Measurements from ENCODE around the gene MYO1G. TPM values are rescaled to one million over a fixed set of nuclear protein-coding genes. Genes with fewer than 3 reads are reported as not detected.

The MYO1G gene
- total RNA-seq, 1 experiment from 2014 or later, result 0.46 TPM

DNA sequence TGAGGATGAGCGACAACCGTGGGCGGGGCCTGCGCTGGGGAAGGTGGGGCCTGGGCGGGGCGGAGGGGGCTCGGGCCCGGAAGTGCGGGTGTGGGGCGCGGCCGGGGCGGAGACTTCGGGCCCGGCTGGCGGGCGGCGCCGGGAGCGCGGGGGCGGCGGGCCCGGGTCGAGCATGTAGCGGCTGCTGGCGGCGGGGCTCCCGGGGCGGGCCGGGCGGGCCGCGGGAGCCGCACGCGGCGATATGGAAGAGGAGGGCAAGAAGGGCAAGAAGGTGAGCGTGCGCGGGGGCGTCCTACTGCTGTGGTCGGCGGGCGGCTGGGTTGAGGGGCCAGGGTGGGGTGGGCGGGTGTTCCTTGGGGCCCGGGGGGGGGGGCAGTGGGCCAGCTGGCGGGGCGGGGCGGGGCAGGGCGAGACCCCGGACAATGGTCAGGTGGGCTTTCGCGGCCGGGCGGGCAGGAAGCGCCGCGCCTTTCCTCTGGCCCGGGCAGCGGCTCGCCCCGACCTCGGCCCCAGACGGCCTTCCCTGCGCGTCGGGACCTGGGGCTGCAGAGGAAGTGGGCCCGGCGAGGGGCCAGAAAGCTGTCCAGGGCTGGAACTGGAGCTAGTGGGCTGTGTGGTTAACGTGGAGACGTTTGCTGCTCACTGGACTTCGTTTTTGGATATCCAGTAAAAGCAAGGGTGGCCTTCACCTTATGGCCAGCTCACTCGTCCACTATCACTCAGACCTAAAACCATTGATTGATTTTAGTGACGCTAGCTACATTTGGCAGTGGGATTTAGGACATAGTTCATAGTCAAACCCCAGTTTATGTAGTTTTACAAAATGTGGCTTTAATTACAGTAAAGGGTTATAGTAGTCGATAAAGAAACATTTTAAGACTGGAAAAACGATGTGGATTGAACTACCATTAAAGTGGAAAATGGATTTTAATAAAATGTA lies 21.5 kb upstream of the MYO1G start, which contains the start of gene CCM2:
TSS of gene CCM2 (plus strand) at position 109 of the 940 bp plus-strand sequence. CDS start at position 242, 133 bp downstream.
- peak within 1 kb of the TSS; percentile 93 for H3K4me3 Mint-ChIP-seq
- ChIA-PET CTCF (interaction anchor here (0.6 to 3.5 kb wide), 27 partner anchors 10 to 425 kb away, joined by 3 to 27 read pairs (median 4); partner anchors contain the start of gene H2AZ2), POLR2A (interaction anchor here (0.7 to 1.9 kb wide), 6 partner anchors 14 to 202 kb away, joined by 3 to 6 read pairs (median 3); partner anchors contain the start of gene H2AZ2)
- H3K36me3 Mint-ChIP-seq, result no peaks in the 10 kb centered on the region
- DNase-seq (ENCODE audit: low spot score) (peak; percentile 47), ATAC-seq (peak; percentile 1)
- H3K9me3 Mint-ChIP-seq, result no peaks in the 10 kb centered on the region
- peaks cover 13% of the 10 kb centered on the region for H3K4me1 Mint-ChIP-seq
- H3K27ac Mint-ChIP-seq, result peak within 1 kb of the TSS; percentile 100
- TF ChIP-seq GTF2I (CRISPR knock-in tag; conservative IDR thresholded peaks at IDR 0.05), result no peak
- no peak for TF ChIP-seq ZNF317 (CRISPR knock-in tag; IDR thresholded peaks at IDR 0.05; ENCODE audit: borderline replicate concordance, low read depth)
- no peak for TF ChIP-seq ESRRA (CRISPR knock-in tag; IDR thresholded peaks at IDR 0.05; ENCODE audit: borderline replicate concordance)
- no peak for TF ChIP-seq ATF2 (CRISPR knock-in tag; IDR thresholded peaks at IDR 0.05; ENCODE audit: borderline replicate concordance, low read depth)
- TF ChIP-seq, protein P1, sequence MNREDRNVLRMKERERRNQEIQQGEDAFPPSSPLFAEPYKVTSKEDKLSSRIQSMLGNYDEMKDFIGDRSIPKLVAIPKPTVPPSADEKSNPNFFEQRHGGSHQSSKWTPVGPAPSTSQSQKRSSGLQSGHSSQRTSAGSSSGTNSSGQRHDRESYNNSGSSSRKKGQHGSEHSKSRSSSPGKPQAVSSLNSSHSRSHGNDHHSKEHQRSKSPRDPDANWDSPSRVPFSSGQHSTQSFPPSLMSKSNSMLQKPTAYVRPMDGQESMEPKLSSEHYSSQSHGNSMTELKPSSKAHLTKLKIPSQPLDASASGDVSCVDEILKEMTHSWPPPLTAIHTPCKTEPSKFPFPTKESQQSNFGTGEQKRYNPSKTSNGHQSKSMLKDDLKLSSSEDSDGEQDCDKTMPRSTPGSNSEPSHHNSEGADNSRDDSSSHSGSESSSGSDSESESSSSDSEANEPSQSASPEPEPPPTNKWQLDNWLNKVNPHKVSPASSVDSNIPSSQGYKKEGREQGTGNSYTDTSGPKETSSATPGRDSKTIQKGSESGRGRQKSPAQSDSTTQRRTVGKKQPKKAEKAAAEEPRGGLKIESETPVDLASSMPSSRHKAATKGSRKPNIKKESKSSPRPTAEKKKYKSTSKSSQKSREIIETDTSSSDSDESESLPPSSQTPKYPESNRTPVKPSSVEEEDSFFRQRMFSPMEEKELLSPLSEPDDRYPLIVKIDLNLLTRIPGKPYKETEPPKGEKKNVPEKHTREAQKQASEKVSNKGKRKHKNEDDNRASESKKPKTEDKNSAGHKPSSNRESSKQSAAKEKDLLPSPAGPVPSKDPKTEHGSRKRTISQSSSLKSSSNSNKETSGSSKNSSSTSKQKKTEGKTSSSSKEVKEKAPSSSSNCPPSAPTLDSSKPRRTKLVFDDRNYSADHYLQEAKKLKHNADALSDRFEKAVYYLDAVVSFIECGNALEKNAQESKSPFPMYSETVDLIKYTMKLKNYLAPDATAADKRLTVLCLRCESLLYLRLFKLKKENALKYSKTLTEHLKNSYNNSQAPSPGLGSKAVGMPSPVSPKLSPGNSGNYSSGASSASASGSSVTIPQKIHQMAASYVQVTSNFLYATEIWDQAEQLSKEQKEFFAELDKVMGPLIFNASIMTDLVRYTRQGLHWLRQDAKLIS (CRISPR knock-in tag; IDR thresholded peaks at IDR 0.05; ENCODE audit: borderline replicate concordance), result no peak
- TF ChIP-seq OVOL2 (CRISPR knock-in tag; IDR thresholded peaks at IDR 0.05; ENCODE audit: borderline replicate concordance), result no peak
- TF ChIP-seq SP1 (CRISPR knock-in tag; conservative IDR thresholded peaks at IDR 0.05), result peak; percentile 7; the same call in 1 of the 2 replicates
- TF ChIP-seq, protein P2, sequence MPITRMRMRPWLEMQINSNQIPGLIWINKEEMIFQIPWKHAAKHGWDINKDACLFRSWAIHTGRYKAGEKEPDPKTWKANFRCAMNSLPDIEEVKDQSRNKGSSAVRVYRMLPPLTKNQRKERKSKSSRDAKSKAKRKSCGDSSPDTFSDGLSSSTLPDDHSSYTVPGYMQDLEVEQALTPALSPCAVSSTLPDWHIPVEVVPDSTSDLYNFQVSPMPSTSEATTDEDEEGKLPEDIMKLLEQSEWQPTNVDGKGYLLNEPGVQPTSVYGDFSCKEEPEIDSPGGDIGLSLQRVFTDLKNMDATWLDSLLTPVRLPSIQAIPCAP (CRISPR knock-in tag; IDR thresholded peaks at IDR 0.05), result no peak
- 0 out of 2 replicates have a peak, but pooled peaks have one; percentile 24 for TF ChIP-seq GABPB1 (CRISPR knock-in tag; IDR thresholded peaks at IDR 0.05)
- TF ChIP-seq ZNF423 (CRISPR knock-in tag; IDR thresholded peaks at IDR 0.05), result no peak
- TF ChIP-seq, protein P3, sequence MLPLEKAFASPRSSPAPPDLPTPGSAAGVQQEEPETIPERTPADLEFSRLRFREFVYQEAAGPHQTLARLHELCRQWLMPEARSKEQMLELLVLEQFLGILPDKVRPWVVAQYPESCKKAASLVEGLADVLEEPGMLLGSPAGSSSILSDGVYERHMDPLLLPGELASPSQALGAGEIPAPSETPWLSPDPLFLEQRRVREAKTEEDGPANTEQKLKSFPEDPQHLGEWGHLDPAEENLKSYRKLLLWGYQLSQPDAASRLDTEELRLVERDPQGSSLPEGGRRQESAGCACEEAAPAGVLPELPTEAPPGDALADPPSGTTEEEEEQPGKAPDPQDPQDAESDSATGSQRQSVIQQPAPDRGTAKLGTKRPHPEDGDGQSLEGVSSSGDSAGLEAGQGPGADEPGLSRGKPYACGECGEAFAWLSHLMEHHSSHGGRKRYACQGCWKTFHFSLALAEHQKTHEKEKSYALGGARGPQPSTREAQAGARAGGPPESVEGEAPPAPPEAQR (CRISPR knock-in tag; IDR thresholded peaks at IDR 0.05), result no peak
- TF ChIP-seq STAT6 (CRISPR knock-in tag; conservative IDR thresholded peaks at IDR 0.05; ENCODE audit: low read depth), result no peak
- no peak for TF ChIP-seq E2F5 (CRISPR knock-in tag; IDR thresholded peaks at IDR 0.05)
- no peak for TF ChIP-seq FOXK1 (CRISPR knock-in tag; IDR thresholded peaks at IDR 0.05)
- no peak for TF ChIP-seq MAX (CRISPR knock-in tag; IDR thresholded peaks at IDR 0.05)
- TF ChIP-seq, protein P4, sequence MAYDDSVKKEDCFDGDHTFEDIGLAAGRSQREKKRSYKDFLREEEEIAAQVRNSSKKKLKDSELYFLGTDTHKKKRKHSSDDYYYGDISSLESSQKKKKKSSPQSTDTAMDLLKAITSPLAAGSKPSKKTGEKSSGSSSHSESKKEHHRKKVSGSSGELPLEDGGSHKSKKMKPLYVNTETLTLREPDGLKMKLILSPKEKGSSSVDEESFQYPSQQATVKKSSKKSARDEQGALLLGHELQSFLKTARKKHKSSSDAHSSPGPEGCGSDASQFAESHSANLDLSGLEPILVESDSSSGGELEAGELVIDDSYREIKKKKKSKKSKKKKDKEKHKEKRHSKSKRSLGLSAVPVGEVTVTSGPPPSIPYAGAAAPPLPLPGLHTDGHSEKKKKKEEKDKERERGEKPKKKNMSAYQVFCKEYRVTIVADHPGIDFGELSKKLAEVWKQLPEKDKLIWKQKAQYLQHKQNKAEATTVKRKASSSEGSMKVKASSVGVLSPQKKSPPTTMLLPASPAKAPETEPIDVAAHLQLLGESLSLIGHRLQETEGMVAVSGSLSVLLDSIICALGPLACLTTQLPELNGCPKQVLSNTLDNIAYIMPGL (CRISPR knock-in tag; IDR thresholded peaks at IDR 0.05), result no peak
- no peak for TF ChIP-seq CREM (CRISPR knock-in tag; IDR thresholded peaks at IDR 0.05)
- H3K27me3 Mint-ChIP-seq (ENCODE audit: low read depth), result no peaks in the 10 kb centered on the region
